ENCODE measurements around the gene EML4.

- TF ChIP-seq CTCF (IDR thresholded peaks at IDR 0.05) (no peak), POLR2A (IDR thresholded peaks at IDR 0.05) (no peak)
Observed at GRCh38 chr2:42336361-42336965, 167.3 kb downstream of the EML4 start.

All from heart left ventricle (tissue), 13 donors.